HCT116 (cell line): Measurements from ENCODE around the gene FCN3. TPM values are rescaled to one million over a fixed set of nuclear protein-coding genes. Genes with fewer than 3 reads are reported as not detected.
A peak's percentile ranks its signal among the peaks of the same experiment; 100 is the strongest.
"Not testable (repeated sequence)": the region's sequence is repeated elsewhere in the genome, so short reads cannot be mapped to it uniquely, and the experiment has no call there.

Experiments used
- ATAC-seq: fragments of 200-7000 bp; cut with Tn5 transposase; 2 replicates; pipeline ENCODE4 v1.9.1; 2020; ENCODE audit warnings: mild to moderate bottlenecking, moderate library complexity
- BruUV-seq: library from RNA; stranded (reverse); fragments of 400-500 nt; replicated peaks from 2 replicates; lab custom pipeline; 2021; lab: Mats Ljungman, UMichigan
- CTCF ChIA-PET: fragments of 300-600 bp; sonication (Branson Sonifier 250); formaldehyde crosslinking; loops from one replicate; lab custom pipeline; 2021; ENCODE audit warnings: antibody characterized with exemption; lab: Charles Lee
- POLR2A ChIA-PET: fragments of 300-600, 350-600 bp; sonication (Branson Sonifier 250); formaldehyde crosslinking; loops from one replicate; lab custom pipeline; 2021; ENCODE audit warnings: antibody characterized with exemption; lab: Charles Lee
- RAD21 ChIA-PET, 2 experiments: fragments of 300-600 bp; sonication (Branson Sonifier 250); formaldehyde crosslinking; loops; one replicate each; lab custom pipeline; 2023; ENCODE audit warnings: low total read pairs in 2 of 2; ENCODE audit not compliant: uncharacterized antibody in 2 of 2, unreplicated experiment in 2 of 2, low non-redundant PET in 1 of 2; lab: Charles Lee
- DNase-seq: peaks from one replicate; pipeline ENCODE4 v3.0.0-alpha.2; 2010; ENCODE audit warnings: low read depth, low spot score
- H2AFZ ChIP-seq: fragments of 200-600 bp; shearing (Covaris generic), sonication (generic); 2 replicates; pipeline ENCODE4 v1.6.1; 2017; ENCODE audit warnings: low read depth, mixed run types, mixed read lengths, antibody characterized with exemption, low read length; ENCODE audit not compliant: poor library complexity, severe bottlenecking
- H3K27ac ChIP-seq: 2 replicates; pipeline ENCODE4 v1.5.1; 2012; ENCODE audit warnings: low read depth, low read length
- H3K27me3 ChIP-seq: fragments of 200-600 bp; sonication (generic); 2 replicates; pipeline ENCODE4 v1.6.1; 2016; ENCODE audit warnings: mixed run types, low read length, mixed read lengths; ENCODE audit not compliant: insufficient read depth
- H3K36me3 ChIP-seq, 2 experiments: fragments of 200-500 bp in 1 of 2; fragments of 200-600 bp in 1 of 2; sonication (Bioruptor generic) in 1 of 2; sonication (generic) in 1 of 2; 2 replicates each; pipeline versions ENCODE4 v1.5.1 to v1.6.1; 2014 to 2016; ENCODE audit warnings: low read length in 2 of 2, inconsistent platforms in 1 of 2, mixed read lengths in 1 of 2, mixed run types in 1 of 2; ENCODE audit not compliant: insufficient read depth in 2 of 2, control insufficient read depth in 1 of 2
- H3K4me1 ChIP-seq, 2 experiments: fragments of 200-600 bp in 1 of 2; sonication (generic) in 1 of 2; 2 replicates each; pipeline versions ENCODE4 v1.5.1 to v1.6.1; 2012 to 2017; ENCODE audit warnings: low read length in 2 of 2, inconsistent platforms in 1 of 2, mild to moderate bottlenecking in 1 of 2, mixed read lengths in 1 of 2, mixed run types in 1 of 2, moderate library complexity in 1 of 2; ENCODE audit not compliant: insufficient read depth in 2 of 2, control insufficient read depth in 1 of 2
- H3K4me2 ChIP-seq: fragments of 200-600 bp; sonication (generic); 2 replicates; pipeline ENCODE4 v1.6.1; 2017; ENCODE audit warnings: mixed run types, low read length, mixed read lengths
- H3K4me3 ChIP-seq, 2 experiments: fragments of 200-600 bp in 1 of 2; sonication (generic) in 1 of 2; replicated peaks in 1 of 2; 2 replicates each; pipeline ENCODE4 v1.5.1; 2011 to 2016; ENCODE audit warnings: low read length in 2 of 2, control low read depth in 1 of 2, low read depth in 1 of 2, mild to moderate bottlenecking in 1 of 2, mixed read lengths in 1 of 2, mixed run types in 1 of 2
- H3K79me2 ChIP-seq: fragments of 200-600 bp; sonication (generic); 2 replicates; pipeline ENCODE4 v1.6.1; 2017; ENCODE audit warnings: mild to moderate bottlenecking, mixed run types, low read length, moderate library complexity, mixed read lengths; ENCODE audit not compliant: insufficient read depth
- H3K9ac ChIP-seq: fragments of 200-600 bp; sonication (generic); 2 replicates; pipeline ENCODE4 v1.6.1; 2016; ENCODE audit warnings: low read length, mixed read lengths
- H3K9me2 ChIP-seq: fragments of 200-600 bp; sonication (generic), shearing (Covaris generic); 2 replicates; pipeline ENCODE4 v1.6.1; 2017; ENCODE audit warnings: mixed run types, mild to moderate bottlenecking, moderate library complexity; ENCODE audit not compliant: insufficient read depth
- H3K9me3 ChIP-seq, 2 experiments: fragments of 200-500 bp in 1 of 2; fragments of 200-600 bp in 1 of 2; sonication (Bioruptor generic) in 1 of 2; sonication (generic) in 1 of 2; 2 replicates each; pipeline ENCODE4 v1.6.1; 2014 to 2017; ENCODE audit warnings: low read length in 2 of 2, mixed read lengths in 2 of 2, inconsistent platforms in 1 of 2, low read depth in 1 of 2, mild to moderate bottlenecking in 1 of 2, mixed run types in 1 of 2, moderate library complexity in 1 of 2; ENCODE audit not compliant: control insufficient read depth in 1 of 2, insufficient read depth in 1 of 2
- H4K20me1 ChIP-seq: fragments of 200-600 bp; sonication (generic), shearing (Covaris generic); 2 replicates; pipeline ENCODE4 v1.6.1; 2017; ENCODE audit warnings: mixed run types, mild to moderate bottlenecking, moderate library complexity; ENCODE audit not compliant: insufficient read depth
- CBX3 ChIP-seq: IDR thresholded peaks from 2 replicates; pipeline ENCODE4 v1.6.1; 2012; ENCODE audit warnings: low read depth
- CEBPB ChIP-seq: IDR thresholded peaks from 2 replicates; pipeline ENCODE4 v1.6.1; 2012; ENCODE audit warnings: low read depth
- EGR1 ChIP-seq: IDR thresholded peaks from 2 replicates; pipeline ENCODE4 v1.6.1; 2012; ENCODE audit warnings: low read depth
- EZH2 ChIP-seq: fragments of 200-600 bp; sonication (generic); IDR thresholded peaks from 2 replicates; pipeline ENCODE4 v1.6.1; 2017; ENCODE audit warnings: antibody characterized with exemption, mixed run types
- JUND ChIP-seq: IDR thresholded peaks from 2 replicates; pipeline ENCODE4 v1.6.1; 2012
- POLR2A ChIP-seq: IDR thresholded peaks from 2 replicates; pipeline ENCODE4 v1.7.0; 2011; ENCODE audit warnings: borderline replicate concordance; ENCODE audit not compliant: insufficient read depth, insufficient read length; ENCODE audit errors: extremely low read depth
- POLR2AphosphoS5 ChIP-seq: IDR thresholded peaks from 2 replicates; pipeline ENCODE4 v1.6.1; 2011; ENCODE audit warnings: mild to moderate bottlenecking, low read depth, low read length, moderate library complexity
- RAD21 ChIP-seq: IDR thresholded peaks from 2 replicates; pipeline ENCODE4 v1.6.1; 2012; ENCODE audit warnings: low read depth, mild to moderate bottlenecking
- SP1 ChIP-seq: IDR thresholded peaks from 2 replicates; pipeline ENCODE4 v1.6.1; 2012; ENCODE audit warnings: low read depth
- YY1 ChIP-seq: IDR thresholded peaks from 2 replicates; pipeline ENCODE4 v1.6.1; 2011; ENCODE audit warnings: low read length, low read depth, moderate library complexity, mild to moderate bottlenecking; ENCODE audit not compliant: insufficient replicate concordance; ENCODE audit errors: extremely low read depth
- intact Hi-C: fragments of 100-400 bp; cut with micrococcal nuclease; formaldehyde crosslinking; loops from 2 replicates; pipeline ENCODE4 v1.10.0; 2022
- total RNA-seq: library from RNA; stranded (reverse); gene quantifications from one replicate; pipeline ENCODE4 v1.2.1, GENCODE V29; 2021; ENCODE audit not compliant: unreplicated experiment
- TF ChIP-seq, protein P1 (sequence below), 3 experiments: fragments of 200-600 bp in 1 of 3; sonication (generic) in 1 of 3; IDR thresholded peaks in 2 of 3; conservative IDR thresholded peaks in 1 of 3; 2 replicates each; pipeline ENCODE4 v1.5.1; 2012 to 2017; ENCODE audit warnings: low read depth in 2 of 3, low read length in 2 of 3, antibody characterized with exemption in 1 of 3, borderline replicate concordance in 1 of 3, control low read depth in 1 of 3, mild to moderate bottlenecking in 1 of 3, mixed read lengths in 1 of 3, mixed run types in 1 of 3, moderate library complexity in 1 of 3; ENCODE audit not compliant: insufficient read depth in 1 of 3
- TF ChIP-seq, protein P2 (sequence below): IDR thresholded peaks from 2 replicates; pipeline ENCODE4 v1.6.1; 2012; ENCODE audit warnings: low read depth
- TF ChIP-seq, protein P3 (sequence below): IDR thresholded peaks from 2 replicates; pipeline ENCODE4 v1.6.1; 2012

Gene FCN3
- total RNA-seq, 1 experiment from 2014 or later = 1.2 TPM

DNA sequence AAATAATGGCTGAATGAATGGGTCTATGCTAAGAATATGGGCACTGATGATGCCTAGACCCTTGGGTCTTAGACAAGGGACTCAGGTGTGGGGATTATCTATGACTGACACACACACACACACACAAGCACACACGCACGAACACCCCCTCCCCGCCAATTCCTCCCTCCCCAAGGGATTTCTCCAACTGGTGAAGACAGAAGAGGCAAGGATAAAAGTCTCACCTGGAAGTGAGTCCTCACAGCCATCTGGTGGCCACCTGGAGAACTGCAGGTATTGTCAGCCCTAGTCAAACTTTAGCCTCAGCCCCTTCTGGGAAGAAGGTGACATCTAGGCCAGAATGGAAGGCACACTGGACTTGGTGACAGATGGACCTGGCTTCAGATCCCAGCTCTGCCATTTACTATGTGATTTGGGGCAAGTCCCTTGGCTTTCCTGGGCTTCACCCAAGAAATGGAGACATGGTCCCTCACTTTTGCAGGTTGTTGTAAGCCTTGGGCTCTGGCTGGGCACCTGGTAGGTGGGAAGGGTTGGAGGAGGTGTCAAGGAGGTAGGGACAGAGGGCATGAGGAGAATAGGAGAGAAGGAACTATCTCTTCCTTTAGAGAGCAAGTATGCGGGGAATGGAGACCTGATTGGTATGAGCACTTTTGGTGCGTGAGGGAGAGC, 13.8 kb upstream of the FCN3 start:
- no peak for TF ChIP-seq POLR2A
- no peak for TF ChIP-seq POLR2AphosphoS5
- TF ChIP-seq CEBPB = no peak
- no peak for TF ChIP-seq SP1
- TF ChIP-seq YY1 = no peak
- TF ChIP-seq JUND = no peak
- TF ChIP-seq CBX3 = no peak
- TF ChIP-seq RAD21 = peak; percentile 96
- TF ChIP-seq, protein P1, sequence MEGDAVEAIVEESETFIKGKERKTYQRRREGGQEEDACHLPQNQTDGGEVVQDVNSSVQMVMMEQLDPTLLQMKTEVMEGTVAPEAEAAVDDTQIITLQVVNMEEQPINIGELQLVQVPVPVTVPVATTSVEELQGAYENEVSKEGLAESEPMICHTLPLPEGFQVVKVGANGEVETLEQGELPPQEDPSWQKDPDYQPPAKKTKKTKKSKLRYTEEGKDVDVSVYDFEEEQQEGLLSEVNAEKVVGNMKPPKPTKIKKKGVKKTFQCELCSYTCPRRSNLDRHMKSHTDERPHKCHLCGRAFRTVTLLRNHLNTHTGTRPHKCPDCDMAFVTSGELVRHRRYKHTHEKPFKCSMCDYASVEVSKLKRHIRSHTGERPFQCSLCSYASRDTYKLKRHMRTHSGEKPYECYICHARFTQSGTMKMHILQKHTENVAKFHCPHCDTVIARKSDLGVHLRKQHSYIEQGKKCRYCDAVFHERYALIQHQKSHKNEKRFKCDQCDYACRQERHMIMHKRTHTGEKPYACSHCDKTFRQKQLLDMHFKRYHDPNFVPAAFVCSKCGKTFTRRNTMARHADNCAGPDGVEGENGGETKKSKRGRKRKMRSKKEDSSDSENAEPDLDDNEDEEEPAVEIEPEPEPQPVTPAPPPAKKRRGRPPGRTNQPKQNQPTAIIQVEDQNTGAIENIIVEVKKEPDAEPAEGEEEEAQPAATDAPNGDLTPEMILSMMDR (IDR thresholded peaks at IDR 0.05 in 2 of 3, conservative IDR thresholded peaks at IDR 0.05 in 1 of 3; ENCODE audit: borderline replicate concordance in 1 of 3, insufficient read depth in 1 of 3, low read depth in 2 of 3, low read length in 2 of 3) = peak; percentile 90 to 96 (median 94)
- TF ChIP-seq, protein P2, sequence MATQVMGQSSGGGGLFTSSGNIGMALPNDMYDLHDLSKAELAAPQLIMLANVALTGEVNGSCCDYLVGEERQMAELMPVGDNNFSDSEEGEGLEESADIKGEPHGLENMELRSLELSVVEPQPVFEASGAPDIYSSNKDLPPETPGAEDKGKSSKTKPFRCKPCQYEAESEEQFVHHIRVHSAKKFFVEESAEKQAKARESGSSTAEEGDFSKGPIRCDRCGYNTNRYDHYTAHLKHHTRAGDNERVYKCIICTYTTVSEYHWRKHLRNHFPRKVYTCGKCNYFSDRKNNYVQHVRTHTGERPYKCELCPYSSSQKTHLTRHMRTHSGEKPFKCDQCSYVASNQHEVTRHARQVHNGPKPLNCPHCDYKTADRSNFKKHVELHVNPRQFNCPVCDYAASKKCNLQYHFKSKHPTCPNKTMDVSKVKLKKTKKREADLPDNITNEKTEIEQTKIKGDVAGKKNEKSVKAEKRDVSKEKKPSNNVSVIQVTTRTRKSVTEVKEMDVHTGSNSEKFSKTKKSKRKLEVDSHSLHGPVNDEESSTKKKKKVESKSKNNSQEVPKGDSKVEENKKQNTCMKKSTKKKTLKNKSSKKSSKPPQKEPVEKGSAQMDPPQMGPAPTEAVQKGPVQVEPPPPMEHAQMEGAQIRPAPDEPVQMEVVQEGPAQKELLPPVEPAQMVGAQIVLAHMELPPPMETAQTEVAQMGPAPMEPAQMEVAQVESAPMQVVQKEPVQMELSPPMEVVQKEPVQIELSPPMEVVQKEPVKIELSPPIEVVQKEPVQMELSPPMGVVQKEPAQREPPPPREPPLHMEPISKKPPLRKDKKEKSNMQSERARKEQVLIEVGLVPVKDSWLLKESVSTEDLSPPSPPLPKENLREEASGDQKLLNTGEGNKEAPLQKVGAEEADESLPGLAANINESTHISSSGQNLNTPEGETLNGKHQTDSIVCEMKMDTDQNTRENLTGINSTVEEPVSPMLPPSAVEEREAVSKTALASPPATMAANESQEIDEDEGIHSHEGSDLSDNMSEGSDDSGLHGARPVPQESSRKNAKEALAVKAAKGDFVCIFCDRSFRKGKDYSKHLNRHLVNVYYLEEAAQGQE = no peak
- TF ChIP-seq, protein P3, sequence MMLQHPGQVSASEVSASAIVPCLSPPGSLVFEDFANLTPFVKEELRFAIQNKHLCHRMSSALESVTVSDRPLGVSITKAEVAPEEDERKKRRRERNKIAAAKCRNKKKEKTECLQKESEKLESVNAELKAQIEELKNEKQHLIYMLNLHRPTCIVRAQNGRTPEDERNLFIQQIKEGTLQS = no peak
- no peak for TF ChIP-seq EGR1
- no peak for TF ChIP-seq EZH2
- peak; percentile 35 for ATAC-seq
- no peaks in the 10 kb centered on the region for H3K27me3 ChIP-seq
- ChIA-PET RAD21 (interaction anchor here in 1 of 2 experiments (1.0 to 1.1 kb wide), 2 partner anchors 56 to 88 kb away, joined by 4 to 5 read pairs; no protein-coding TSS in a partner anchor), CTCF (interaction anchor here (1.0 to 3.6 kb wide), 10 partner anchors 9 to 344 kb away, joined by 3 to 17 read pairs (median 7); partner anchors contain the start of gene MAP3K6), POLR2A (interaction anchor here (1.7 kb wide), 1 partner anchor 23 kb away, joined by 3 read pairs; no protein-coding TSS in a partner anchor)
- no peak overlapping the region for H3K4me2 ChIP-seq
- BruUV-seq = no TSS peak
- H3K4me1 ChIP-seq = peaks cover 12 to 35% of the 10 kb centered on the region in 2 experiments
- H3K36me3 ChIP-seq = no peaks in the 10 kb centered on the region
- no peak overlapping the region for H3K9ac ChIP-seq
- DNase-seq = peak; percentile 61
- no peak overlapping the region for H2AFZ ChIP-seq
- H3K4me3 ChIP-seq = no peak overlapping the region
- H4K20me1 ChIP-seq = no peaks in the 10 kb centered on the region
- peaks cover 10% of the 10 kb centered on the region for H3K79me2 ChIP-seq
- H3K9me2 ChIP-seq = no peaks in the 10 kb centered on the region
- H3K9me3 ChIP-seq = no peaks in the 10 kb centered on the region
- no peak overlapping the region for H3K27ac ChIP-seq
- intact Hi-C loops = loop anchor here (1.0 kb wide), 2 partner anchors 31 to 87 kb away; no protein-coding TSS in a partner anchor

DNA sequence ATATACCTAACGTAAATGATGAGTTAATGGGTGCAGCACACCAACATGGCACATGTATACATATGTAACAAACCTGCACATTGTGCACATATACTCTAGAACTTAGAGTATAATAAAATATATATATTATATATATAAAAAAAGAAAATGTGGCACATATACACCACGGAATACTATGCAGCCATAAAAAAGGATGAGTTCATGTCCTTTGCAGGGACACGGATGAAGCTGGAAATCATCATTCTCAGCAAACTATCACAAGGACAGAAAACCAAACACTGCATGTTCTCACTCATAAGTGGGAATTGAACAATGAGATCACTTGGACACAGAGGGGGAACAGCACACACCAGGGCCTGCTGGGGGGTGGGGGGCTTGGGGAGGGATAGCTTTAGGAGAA, 10.2 kb upstream of the FCN3 start:
- H2AFZ ChIP-seq, H3K4me2 ChIP-seq, H3K9me3 ChIP-seq, H3K27me3 ChIP-seq, DNase-seq, H3K79me2 ChIP-seq, H3K9me2 ChIP-seq, H3K4me3 ChIP-seq, H3K36me3 ChIP-seq, ATAC-seq, H3K9ac ChIP-seq, H4K20me1 ChIP-seq, H3K27ac ChIP-seq, BruUV-seq, intact Hi-C loops: not testable (repeated sequence)
- ChIA-PET RAD21 (interaction anchor here in 1 of 2 experiments (1.0 kb wide), 1 partner anchor 83 kb away, joined by 3 read pairs; no protein-coding TSS in a partner anchor), CTCF (interaction anchor here (0.5 to 3.6 kb wide), 3 partner anchors 18 to 153 kb away, joined by 3 to 17 read pairs (median 10); partner anchors contain the start of gene MAP3K6), POLR2A (interaction anchor here (3.9 kb wide), 1 partner anchor 19 kb away, joined by 26 read pairs; the partner anchor contains the start of gene MAP3K6)
- peaks cover 4 to 48% of the 10 kb centered on the region in 2 experiments; a peak in 3 of 4 replicates for H3K4me1 ChIP-seq
